ENCODE measurements around the gene FAM3D. TPM values are rescaled to one million over a fixed set of nuclear protein-coding genes. Genes with fewer than 3 reads are reported as not detected.

Gene FAM3D
- total and polyA plus RNA-seq, 9 of the 15 experiments (the other 6 are each of a cell fraction or from before 2014, with no cell fraction given) = not detected

DNA sequence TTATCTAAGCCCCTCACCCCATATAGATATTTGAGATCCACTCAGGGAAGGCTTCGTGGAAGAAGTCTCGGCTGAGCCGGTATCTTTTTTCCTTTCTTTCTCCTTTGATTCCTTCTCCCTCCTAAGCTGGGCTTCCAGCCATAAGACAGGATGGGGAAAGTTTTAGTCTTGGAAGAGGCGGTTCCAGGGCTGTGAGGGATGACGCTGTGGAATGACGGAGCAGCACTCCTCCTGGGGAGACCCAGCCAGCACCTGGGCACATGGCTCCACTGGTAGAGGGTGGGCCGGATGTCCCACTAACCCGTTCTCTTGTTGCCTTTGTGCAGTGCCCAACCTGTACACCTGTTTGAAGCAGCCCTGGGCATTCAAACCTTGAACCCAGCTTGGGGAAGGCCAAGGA, 46.2 kb downstream of the FAM3D start (continued):
- TF ChIP-seq, protein P1, sequence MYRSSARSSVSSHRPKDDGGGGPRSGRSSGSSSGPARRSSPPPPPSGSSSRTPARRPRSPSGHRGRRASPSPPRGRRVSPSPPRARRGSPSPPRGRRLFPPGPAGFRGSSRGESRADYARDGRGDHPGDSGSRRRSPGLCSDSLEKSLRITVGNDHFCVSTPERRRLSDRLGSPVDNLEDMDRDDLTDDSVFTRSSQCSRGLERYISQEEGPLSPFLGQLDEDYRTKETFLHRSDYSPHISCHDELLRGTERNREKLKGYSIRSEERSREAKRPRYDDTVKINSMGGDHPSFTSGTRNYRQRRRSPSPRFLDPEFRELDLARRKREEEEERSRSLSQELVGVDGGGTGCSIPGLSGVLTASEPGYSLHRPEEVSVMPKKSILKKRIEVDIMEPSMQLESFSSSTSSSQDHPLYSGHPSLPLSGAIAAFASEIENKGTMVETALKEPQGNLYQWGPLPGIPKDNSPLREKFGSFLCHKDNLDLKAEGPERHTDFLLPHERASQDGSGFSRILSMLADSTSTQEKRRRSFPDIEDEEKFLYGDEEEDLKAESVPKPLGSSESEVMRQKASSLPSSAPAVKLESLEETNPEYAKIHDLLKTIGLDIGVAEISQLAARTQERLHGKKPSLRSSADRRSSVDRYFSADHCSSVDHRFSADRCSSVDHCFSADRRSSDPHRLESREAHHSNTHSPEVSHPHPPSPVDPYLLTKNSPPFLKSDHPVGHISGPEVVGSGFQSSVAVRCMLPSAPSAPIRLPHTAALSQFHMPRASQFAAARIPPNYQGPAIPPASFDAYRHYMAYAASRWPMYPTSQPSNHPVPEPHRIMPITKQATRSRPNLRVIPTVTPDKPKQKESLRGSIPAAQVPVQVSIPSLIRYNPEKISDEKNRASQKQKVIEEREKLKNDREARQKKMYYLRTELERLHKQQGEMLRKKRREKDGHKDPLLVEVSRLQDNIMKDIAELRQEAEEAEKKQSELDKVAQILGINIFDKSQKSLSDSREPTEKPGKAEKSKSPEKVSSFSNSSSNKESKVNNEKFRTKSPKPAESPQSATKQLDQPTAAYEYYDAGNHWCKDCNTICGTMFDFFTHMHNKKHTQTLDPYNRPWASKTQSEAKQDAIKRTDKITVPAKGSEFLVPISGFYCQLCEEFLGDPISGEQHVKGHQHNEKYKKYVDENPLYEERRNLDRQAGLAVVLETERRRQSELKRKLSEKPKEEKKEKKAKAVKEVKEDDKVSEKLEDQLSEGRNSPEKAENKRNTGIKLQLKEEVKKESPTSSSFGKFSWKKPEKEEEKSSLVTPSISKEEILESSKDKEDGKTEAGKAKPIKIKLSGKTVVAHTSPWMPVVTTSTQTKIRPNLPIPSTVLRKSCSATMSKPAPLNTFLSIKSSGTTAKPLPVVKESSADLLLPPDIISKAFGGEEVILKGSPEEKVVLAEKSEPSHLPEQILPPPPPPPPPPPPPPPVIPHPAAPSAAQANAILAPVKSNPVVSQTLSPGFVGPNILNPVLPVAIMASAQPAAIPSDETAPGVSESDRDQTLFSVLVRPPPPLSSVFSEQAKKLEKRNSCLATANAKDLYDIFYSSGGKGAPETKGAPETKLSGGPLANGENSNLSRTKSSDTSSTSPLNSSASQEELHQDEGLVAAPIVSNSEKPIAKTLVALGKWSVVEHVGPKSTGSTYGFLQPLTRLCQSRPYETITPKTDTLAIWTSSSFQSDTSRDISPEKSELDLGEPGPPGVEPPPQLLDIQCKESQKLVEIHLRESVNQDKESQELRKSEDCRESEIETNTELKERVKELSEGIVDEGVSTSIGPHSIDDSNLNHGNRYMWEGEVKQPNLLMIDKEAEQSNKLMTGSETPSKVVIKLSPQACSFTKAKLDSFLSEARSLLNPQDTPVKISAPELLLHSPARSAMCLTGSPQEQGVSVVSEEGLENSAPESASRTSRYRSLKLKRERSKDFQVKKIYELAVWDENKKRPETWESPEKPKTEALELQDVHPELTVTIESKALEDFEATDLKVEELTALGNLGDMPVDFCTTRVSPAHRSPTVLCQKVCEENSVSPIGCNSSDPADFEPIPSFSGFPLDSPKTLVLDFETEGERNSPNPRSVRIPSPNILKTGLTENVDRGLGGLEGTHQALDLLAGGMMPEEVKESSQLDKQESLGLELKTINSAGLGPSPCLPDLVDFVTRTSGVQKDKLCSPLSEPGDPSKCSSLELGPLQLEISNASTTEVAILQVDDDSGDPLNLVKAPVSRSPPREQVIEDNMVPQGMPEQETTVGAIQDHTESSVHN (IDR thresholded peaks at IDR 0.05; ENCODE audit: borderline replicate concordance in 1 of 2, low read depth in 1 of 2) = no peak

DNA sequence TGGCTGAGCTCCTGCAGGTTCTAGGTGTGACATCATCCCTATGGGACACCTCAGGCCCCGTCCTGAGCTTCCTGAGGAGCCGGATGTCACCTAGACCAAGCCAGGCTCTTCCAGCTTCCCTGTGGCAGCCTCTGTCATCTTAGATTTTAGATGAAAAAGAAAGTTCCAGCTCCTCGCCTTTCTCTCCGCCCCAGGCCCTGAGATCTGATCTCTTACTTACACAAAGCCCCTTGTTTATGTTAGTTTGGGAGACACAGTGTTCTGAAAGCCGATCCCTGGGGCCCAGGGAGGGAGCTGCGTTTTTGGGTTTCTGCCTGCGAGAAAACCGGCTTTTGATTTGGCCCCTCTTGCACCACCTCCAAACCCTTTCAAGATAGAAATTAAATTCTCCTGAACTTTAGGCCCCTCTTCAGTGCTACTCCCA, 49.2 kb downstream of the FAM3D start:
- in situ Hi-C loops (cut with MboI) (no loop called here), intact Hi-C loops (cut with micrococcal nuclease) (no loop called here)
- Histone ChIP-seq H3K79me2 (ENCODE audit: control insufficient read depth, insufficient read depth, low read length) (no peaks in the 10 kb centered on the region), H3K4me3 (no peak overlapping the region), H3K36me3 (ENCODE audit: control insufficient read depth, insufficient read depth, low read length) (no peaks in the 10 kb centered on the region), H3K27me3 (ENCODE audit: control insufficient read depth in 2 of 2, insufficient read depth in 2 of 2, low read length in 2 of 2) (peaks cover 0 to 24% of the 10 kb centered on the region in 2 experiments; a peak in 3 of 5 replicates), H4K20me1 (replicated peaks; ENCODE audit: control insufficient read depth, insufficient read depth, low read length) (no peaks in the 10 kb centered on the region; the same call in 1 of the 2 replicates), H3K9me3 (replicated peaks; ENCODE audit: control insufficient read depth, insufficient read depth, low read depth, low read length) (no peaks in the 10 kb centered on the region), H3K9me1 (ENCODE audit: control insufficient read depth, insufficient read depth, low read length) (no peaks in the 10 kb centered on the region), H3K4me2 (ENCODE audit: insufficient read depth, low read length) (no peak overlapping the region), H3K9ac (ENCODE audit: insufficient read depth in 1 of 2, low read depth in 2 of 2, low read length in 2 of 2) (no peak overlapping the region), H2AFZ (ENCODE audit: low read depth, low read length) (no peak overlapping the region), H3K4me1 (replicated peaks in 1 of 2; ENCODE audit: control insufficient read depth in 2 of 2, insufficient read depth in 2 of 2, low read length in 2 of 2) (no peaks in the 10 kb centered on the region; a peak in 1 of 5 replicates), H3K27ac (ENCODE audit: extremely low read depth, low read depth, low read length) (no peak overlapping the region)
- no TSS peak for BruUV-seq (replicated peaks)
- FAIRE-seq (no peak), DNase-seq (ENCODE audit: extremely low read depth in 1 of 4, low spot score in 3 of 4) (no peak), ATAC-seq (no peak)
- ChIA-PET CTCF (ENCODE audit: low intra/inter-chr PET ratio) (interaction anchor here (0.7 kb wide), 1 partner anchor 83 kb away, joined by 4 read pairs; no protein-coding TSS in a partner anchor), POLR2A (no interaction called here)
- 12% methylated on average over 5 of the region's 8 CpGs for WGBS (ENCODE audit: insufficient coverage, low coverage, missing lambda C conversion rate)
- TF ChIP-seq, protein P2, sequence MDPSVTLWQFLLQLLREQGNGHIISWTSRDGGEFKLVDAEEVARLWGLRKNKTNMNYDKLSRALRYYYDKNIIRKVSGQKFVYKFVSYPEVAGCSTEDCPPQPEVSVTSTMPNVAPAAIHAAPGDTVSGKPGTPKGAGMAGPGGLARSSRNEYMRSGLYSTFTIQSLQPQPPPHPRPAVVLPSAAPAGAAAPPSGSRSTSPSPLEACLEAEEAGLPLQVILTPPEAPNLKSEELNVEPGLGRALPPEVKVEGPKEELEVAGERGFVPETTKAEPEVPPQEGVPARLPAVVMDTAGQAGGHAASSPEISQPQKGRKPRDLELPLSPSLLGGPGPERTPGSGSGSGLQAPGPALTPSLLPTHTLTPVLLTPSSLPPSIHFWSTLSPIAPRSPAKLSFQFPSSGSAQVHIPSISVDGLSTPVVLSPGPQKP (CRISPR knock-in tag; IDR thresholded peaks at IDR 0.05) = no peak
- no peak for TF ChIP-seq SIRT6 (IDR thresholded peaks at IDR 0.05; ENCODE audit: low read depth, low read length)
- TF ChIP-seq NFXL1 (CRISPR knock-in tag; IDR thresholded peaks at IDR 0.05) = no peak
- TF ChIP-seq ZNF253 (CRISPR knock-in tag; conservative IDR thresholded peaks at IDR 0.05) = no peak
- no peak for TF ChIP-seq SIX5 (IDR thresholded peaks at IDR 0.05; ENCODE audit: borderline replicate concordance in 1 of 2, insufficient read depth in 1 of 2, low read depth in 1 of 2, low read length in 2 of 2)
- TF ChIP-seq ZNF695 (CRISPR knock-in tag; IDR thresholded peaks at IDR 0.05) = no peak
- TF ChIP-seq ZNF12 (CRISPR knock-in tag; IDR thresholded peaks at IDR 0.05) = no peak
- TF ChIP-seq, protein P3, sequence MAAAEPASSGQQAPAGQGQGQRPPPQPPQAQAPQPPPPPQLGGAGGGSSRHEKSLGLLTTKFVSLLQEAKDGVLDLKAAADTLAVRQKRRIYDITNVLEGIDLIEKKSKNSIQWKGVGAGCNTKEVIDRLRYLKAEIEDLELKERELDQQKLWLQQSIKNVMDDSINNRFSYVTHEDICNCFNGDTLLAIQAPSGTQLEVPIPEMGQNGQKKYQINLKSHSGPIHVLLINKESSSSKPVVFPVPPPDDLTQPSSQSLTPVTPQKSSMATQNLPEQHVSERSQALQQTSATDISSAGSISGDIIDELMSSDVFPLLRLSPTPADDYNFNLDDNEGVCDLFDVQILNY (CRISPR knock-in tag; IDR thresholded peaks at IDR 0.05) = no peak
- no peak for TF ChIP-seq ZNF274 (IDR thresholded peaks at IDR 0.05; ENCODE audit: borderline replicate concordance, low read depth, low read length)
- TF ChIP-seq ARID1B (IDR thresholded peaks at IDR 0.05) = no peak

All from K562 (cell line).